H1 (cell line): ENCODE results near the gene HOGA1. TPM values are rescaled to one million over a fixed set of nuclear protein-coding genes. Genes with fewer than 3 reads are reported as not detected.

Experiments
- CTCF ChIA-PET: fragments of 300-600 bp; sonication (Branson Sonifier 250); formaldehyde crosslinking; loops from one replicate; lab custom pipeline; 2021; ENCODE audit not compliant: partially characterized antibody; lab: Charles Lee
- POLR2A ChIA-PET: fragments of 300-600 bp; sonication (Branson Sonifier 250); formaldehyde crosslinking; loops from one replicate; lab custom pipeline; 2021; ENCODE audit warnings: inconsistent platforms; ENCODE audit not compliant: partially characterized antibody; lab: Charles Lee
- DNase-seq, 2 experiments: peaks; one replicate each; pipeline versions ENCODE4 v3.0.0 to v3.0.0-alpha.2; 2010 to 2022; ENCODE audit warnings: low spot score in 2 of 2, low read depth in 1 of 2, mixed read lengths in 1 of 2
- FAIRE-seq: peaks from 2 replicates; lab custom pipeline; 2011; peaks lifted over from hg19 to GRCh38; lab: Jason Lieb, UNC
- H2AFZ ChIP-seq: 2 replicates; pipeline ENCODE4 v1.8.1; 2012; ENCODE audit warnings: low read length, inconsistent platforms
- H2AK5ac ChIP-seq: 2 replicates; pipeline ENCODE4 v1.6.1; 2013; ENCODE audit warnings: low read depth, low read length
- H2BK120ac ChIP-seq: replicated peaks from 2 replicates; pipeline ENCODE3; 2013; ENCODE audit warnings: low read depth, low read length, inconsistent platforms
- H2BK12ac ChIP-seq: 2 replicates; pipeline ENCODE4 v1.6.1; 2013; ENCODE audit warnings: low read depth, low read length
- H2BK15ac ChIP-seq: 2 replicates; pipeline ENCODE4 v1.6.1; 2013; ENCODE audit warnings: low read length
- H2BK20ac ChIP-seq: 2 replicates; pipeline ENCODE4 v1.6.1; 2013; ENCODE audit warnings: low read length
- H2BK5ac ChIP-seq: 2 replicates; pipeline ENCODE4 v1.6.1; 2013; ENCODE audit warnings: low read depth, low read length
- H3K14ac ChIP-seq: 2 replicates; pipeline ENCODE4 v1.6.1; 2013; ENCODE audit warnings: inconsistent platforms; ENCODE audit not compliant: insufficient read length
- H3K18ac ChIP-seq: 2 replicates; pipeline ENCODE4 v1.6.1; 2013; ENCODE audit warnings: low read length; ENCODE audit errors: extremely low read depth
- H3K23ac ChIP-seq: 2 replicates; pipeline ENCODE4 v1.6.1; 2013; ENCODE audit warnings: inconsistent platforms; ENCODE audit not compliant: insufficient read length
- H3K23me2 ChIP-seq: 2 replicates; pipeline ENCODE4 v1.6.1; 2013; ENCODE audit warnings: low read depth, low read length
- H3K27ac ChIP-seq: 2 replicates; pipeline ENCODE4 v1.6.1; 2011; ENCODE audit warnings: low read depth, low read length, inconsistent platforms
- H3K27me3 ChIP-seq, 4 experiments: replicated peaks in 1 of 4; 1 replicate in 1 of 4; 2 replicates in 3 of 4; pipeline versions ENCODE4 v1.6.1 to v1.8.1; 2011 to 2013; ENCODE audit warnings: low read length in 3 of 4, mild to moderate bottlenecking in 3 of 4, inconsistent platforms in 2 of 4, mixed read lengths in 2 of 4, moderate library complexity in 1 of 4; ENCODE audit not compliant: control insufficient read depth in 3 of 4, insufficient read depth in 3 of 4; ENCODE audit errors: extremely low read depth in 1 of 4
- H3K36me3 ChIP-seq, 4 experiments: 2 replicates each; pipeline versions ENCODE4 v1.6.1 to v1.8.1; 2011 to 2013; ENCODE audit warnings: mild to moderate bottlenecking in 4 of 4, low read length in 3 of 4, moderate library complexity in 2 of 4, control low read depth in 1 of 4, inconsistent platforms in 1 of 4; ENCODE audit not compliant: insufficient read depth in 4 of 4, control insufficient read depth in 2 of 4
- H3K4ac ChIP-seq: replicated peaks from 2 replicates; pipeline ENCODE3; 2013; ENCODE audit warnings: low read length, low read depth, mixed read lengths, inconsistent platforms; ENCODE audit not compliant: insufficient read length
- H3K4me1 ChIP-seq, 4 experiments: replicated peaks in 1 of 4; 1 replicate in 1 of 4; 2 replicates in 3 of 4; pipeline versions ENCODE4 v1.6.1 to v1.8.1; 2011 to 2013; ENCODE audit warnings: low read length in 3 of 4, inconsistent platforms in 2 of 4, mixed read lengths in 1 of 4; ENCODE audit not compliant: insufficient read depth in 4 of 4, control insufficient read depth in 3 of 4
- H3K4me2 ChIP-seq, 2 experiments: 2 replicates each; pipeline versions ENCODE4 v1.6.1 to v1.8.1; 2011 to 2013; ENCODE audit warnings: low read depth in 2 of 2, low read length in 2 of 2, control low read depth in 1 of 2, inconsistent platforms in 1 of 2, mild to moderate bottlenecking in 1 of 2; ENCODE audit not compliant: insufficient read depth in 1 of 2
- H3K4me3 ChIP-seq, 4 experiments: fragments of 200-600, 300-600 bp in 1 of 4; sonication (generic), shearing (Covaris generic), sonication (Bioruptor Twin) in 1 of 4; 2 replicates each; pipeline versions ENCODE4 v1.5.1 to v1.8.1; 2011 to 2016; ENCODE audit warnings: low read length in 4 of 4, low read depth in 3 of 4, control low read depth in 2 of 4, inconsistent platforms in 2 of 4, mild to moderate bottlenecking in 2 of 4, mixed read lengths in 1 of 4, moderate library complexity in 1 of 4; ENCODE audit not compliant: insufficient read depth in 2 of 4; ENCODE audit errors: extremely low read depth in 1 of 4
- H3K56ac ChIP-seq: replicated peaks from 2 replicates; pipeline ENCODE3; 2013; ENCODE audit warnings: low read depth, mild to moderate bottlenecking, mixed read lengths, low read length, inconsistent platforms; ENCODE audit not compliant: insufficient read length
- H3K79me1 ChIP-seq: 2 replicates; pipeline ENCODE4 v1.6.1; 2013; ENCODE audit warnings: low read depth, low read length, control low read depth
- H3K79me2 ChIP-seq, 2 experiments: 2 replicates each; pipeline versions ENCODE4 v1.6.1 to v1.8.1; 2012 to 2013; ENCODE audit warnings: low read length in 2 of 2, mild to moderate bottlenecking in 2 of 2, inconsistent platforms in 1 of 2; ENCODE audit not compliant: insufficient read depth in 2 of 2, control insufficient read depth in 1 of 2
- H3K9ac ChIP-seq, 4 experiments: replicated peaks in 1 of 4; 1 replicate in 1 of 4; 2 replicates in 3 of 4; pipeline versions ENCODE4 v1.6.1 to v1.8.1; 2011 to 2013; ENCODE audit warnings: low read depth in 3 of 4, low read length in 3 of 4, control low read depth in 2 of 4, mild to moderate bottlenecking in 2 of 4, moderate library complexity in 2 of 4, inconsistent platforms in 1 of 4; ENCODE audit errors: extremely low read depth in 1 of 4
- H3K9me3 ChIP-seq, 2 experiments: 2 replicates each; pipeline versions ENCODE4 v1.6.1 to v1.8.1; 2012 to 2013; ENCODE audit warnings: mild to moderate bottlenecking in 2 of 2, moderate library complexity in 2 of 2, control low read depth in 1 of 2, inconsistent platforms in 1 of 2, low read depth in 1 of 2, low read length in 1 of 2, mixed read lengths in 1 of 2; ENCODE audit not compliant: insufficient read depth in 2 of 2
- H4K20me1 ChIP-seq, 2 experiments: replicated peaks in 1 of 2; 2 replicates each; pipeline versions ENCODE3 to v1.8.1; 2011 to 2013; ENCODE audit warnings: inconsistent platforms in 2 of 2, low read length in 2 of 2, mild to moderate bottlenecking in 1 of 2; ENCODE audit not compliant: insufficient read depth in 2 of 2, control insufficient read depth in 1 of 2
- H4K5ac ChIP-seq: 2 replicates; pipeline ENCODE4 v1.6.1; 2013; ENCODE audit warnings: low read length, low read depth, mixed read lengths, inconsistent platforms; ENCODE audit not compliant: insufficient read length
- H4K8ac ChIP-seq: 2 replicates; pipeline ENCODE4 v1.8.0; 2013; ENCODE audit warnings: mild to moderate bottlenecking, moderate library complexity, low read length, inconsistent platforms; ENCODE audit not compliant: insufficient read depth; ENCODE audit errors: extremely low read depth
- H4K91ac ChIP-seq: replicated peaks from 2 replicates; pipeline ENCODE3; 2013; ENCODE audit warnings: low read length, mixed read lengths, inconsistent platforms; ENCODE audit not compliant: insufficient read length
- CBX8 ChIP-seq: fragments of 300-800, 300-1000 bp; sonication (generic); IDR thresholded peaks from 2 replicates; pipeline ENCODE4 v1.7.1; 2016; ENCODE audit warnings: low read depth, low read length, borderline replicate concordance
- CTCF ChIP-seq, 3 experiments: IDR thresholded peaks; 1 replicate in 2 of 3; 2 replicates in 1 of 3; pipeline versions ENCODE4 v1.5.1 to v1.6.1; 2011; ENCODE audit warnings: low read length in 3 of 3, mild to moderate bottlenecking in 3 of 3, inconsistent platforms in 2 of 3, low read depth in 1 of 3, moderate library complexity in 1 of 3; ENCODE audit not compliant: insufficient read depth in 1 of 3; ENCODE audit errors: control extremely low read depth in 1 of 3
- EGR1 ChIP-seq: IDR thresholded peaks from 2 replicates; pipeline ENCODE4 v1.6.1; 2011; ENCODE audit warnings: low read depth, low read length, borderline replicate concordance
- EZH2 ChIP-seq: fragments of 200-600 bp; sonication (generic); IDR thresholded peaks from 2 replicates; pipeline ENCODE4 v1.7.1; 2012; ENCODE audit warnings: low read depth, mild to moderate bottlenecking, moderate library complexity, low read length, inconsistent platforms; ENCODE audit not compliant: severe bottlenecking
- GABPA ChIP-seq: IDR thresholded peaks from 2 replicates; pipeline ENCODE4 v1.6.1; 2011; ENCODE audit warnings: mild to moderate bottlenecking, low read length, moderate library complexity, borderline replicate concordance; ENCODE audit not compliant: insufficient read depth
- HDAC2 ChIP-seq, 2 experiments: fragments of 300-600 bp in 1 of 2; sonication (generic) in 1 of 2; IDR thresholded peaks; 2 replicates each; pipeline ENCODE4 v1.6.1; 2011 to 2012; ENCODE audit warnings: low read depth in 2 of 2, low read length in 2 of 2, mild to moderate bottlenecking in 2 of 2, moderate library complexity in 2 of 2, borderline replicate concordance in 1 of 2, inconsistent platforms in 1 of 2
- POU5F1 ChIP-seq: IDR thresholded peaks from 2 replicates; pipeline ENCODE4 v1.6.1; 2011; ENCODE audit warnings: low read depth, mild to moderate bottlenecking, low read length, moderate library complexity
- RAD21 ChIP-seq, 2 experiments: IDR thresholded peaks in 1 of 2; conservative IDR thresholded peaks in 1 of 2; 2 replicates each; pipeline ENCODE4 v1.6.1; 2011; ENCODE audit warnings: low read depth in 2 of 2, low read length in 2 of 2, improper control_type of control experiment in 1 of 2, inconsistent platforms in 1 of 2, mild to moderate bottlenecking in 1 of 2, moderate library complexity in 1 of 2
- USF2 ChIP-seq: IDR thresholded peaks from 2 replicates; pipeline ENCODE4 v1.6.1; 2011; ENCODE audit warnings: low read length, improper control_type of control experiment
- WGBS, 2 experiments: shearing (Covaris generic) in 1 of 2; methylation state at CpG; one replicate each; pipeline versions ENCODE4 v1.1.6 to v1.1.7; 2013 to 2015; ENCODE audit warnings: low lambda C conversion rate in 2 of 2, mixed read lengths in 2 of 2, inconsistent platforms in 1 of 2, low coverage in 1 of 2, missing lambda C conversion rate in 1 of 2; ENCODE audit not compliant: insufficient replicate concordance in 2 of 2, insufficient coverage in 1 of 2, insufficient read length in 1 of 2; ENCODE audit errors: extremely low coverage in 1 of 2, missing lambda C conversion rate in 1 of 2; 5-methylcytosine and 5-hydroxymethylcytosine counted together
- polyA plus RNA-seq, 7 experiments: library from polyadenylated mRNA; depleted of rRNA in 3 of 7; stranded (reverse) in 5 of 7; unstranded in 2 of 7; fragments of >200 nt in 5 of 7; fragments of 200-250 nt in 2 of 7; gene quantifications; 1 replicate in 5 of 7; 2 replicates in 1 of 7; 4 replicates in 1 of 7; pipeline versions ENCODE4 v1.2.1 to v1.2.3, GENCODE V29; 2011 to 2013; ENCODE audit warnings: missing spikeins in 2 of 7, mixed read lengths in 2 of 7
- total RNA-seq: library from RNA; stranded (reverse); fragmentation: NEBNext Ultra II Directional; extraction: Animal tissue kit (Norgen Biotek cat#: 25700); gene quantifications from 2 replicates; pipeline ENCODE4 v1.2.1, GENCODE V29; 2021

HOGA1 gene
- total and polyA plus RNA-seq, 2 of the 8 experiments (the other 6 are each of a cell fraction or from before 2014, with no cell fraction given): 0.28 to 1.00 TPM

GRCh38 chr10:97635577-97635976 lies 51.4 kb downstream of the HOGA1 start:
- Histone ChIP-seq H3K9me3 (no peaks in the 10 kb centered on the region), H3K79me2 (peaks cover 0 to 7% of the 10 kb centered on the region in 2 experiments; a peak in 2 of 4 replicates), H3K79me1 (no peaks in the 10 kb centered on the region), H3K18ac (no peak overlapping the region), H3K56ac (no peak overlapping the region), H2BK120ac (no peak overlapping the region), H3K9ac (no peak overlapping the region), H4K5ac (no peak overlapping the region), H2AFZ (no peak overlapping the region), H4K20me1 (no peaks in the 10 kb centered on the region), H3K4me3 (no peak overlapping the region), H3K23me2 (no peaks in the 10 kb centered on the region; the same call in 1 of the 2 replicates), H3K27me3 (no peaks in the 10 kb centered on the region), H3K23ac (no peak overlapping the region), H3K27ac (no peak overlapping the region), H2BK12ac (no peak overlapping the region), H2BK20ac (no peak overlapping the region), H2AK5ac (no peak overlapping the region), H2BK15ac (no peak overlapping the region), H3K14ac (no peak overlapping the region), H3K36me3 (no peaks in the 10 kb centered on the region), H3K4ac (no peak overlapping the region), H4K91ac (no peak overlapping the region), H3K4me1 (peaks cover 0 to 4% (median 1%) of the 10 kb centered on the region in 4 experiments; a peak in 2 of 7 replicates), H4K8ac (no peak overlapping the region), H3K4me2 (no peak overlapping the region), H2BK5ac (no peak overlapping the region)
- FAIRE-seq: no peak
- 80% methylated on average over 1 of the region's 1 CpG; no CpG with 5 or more reads in 1 of the 2 experiments for WGBS, 2 experiments
- POLR2A ChIA-PET: interaction anchor here (1.7 kb wide), 1 partner anchor 202 kb away, joined by 4 read pairs; no protein-coding TSS in a partner anchor
- no peak for DNase-seq
- CTCF ChIA-PET: no interaction called here
- TF ChIP-seq RAD21 (IDR thresholded peaks at IDR 0.05 in 1 of 2, conservative IDR thresholded peaks at IDR 0.05 in 1 of 2; ENCODE audit: low read depth in 2 of 2, low read length in 2 of 2): no peak
- TF ChIP-seq HDAC2 (IDR thresholded peaks at IDR 0.05; ENCODE audit: borderline replicate concordance in 1 of 2, low read depth in 2 of 2, low read length in 2 of 2): no peak
- no peak for TF ChIP-seq POU5F1
- no peak for TF ChIP-seq EGR1
- TF ChIP-seq EZH2: no peak
- TF ChIP-seq USF2: no peak
- TF ChIP-seq CBX8: no peak
- no peak for TF ChIP-seq GABPA
- TF ChIP-seq CTCF (IDR thresholded peaks at IDR 0.05; ENCODE audit: control extremely low read depth in 1 of 3, insufficient read depth in 1 of 3, low read depth in 1 of 3, low read length in 3 of 3): no peak
